Measurements from ENCODE around the gene PAPSS1.
"Not testable (repeated sequence)": the region's sequence is repeated elsewhere in the genome, so short reads cannot be mapped to it uniquely, and the experiment has no call there.

The PAPSS1 gene

GRCh38 chr4:107740381-107740780 is 20.3 kb upstream of the PAPSS1 start:
- Mint-ChIP-seq H3K4me3 (no peak overlapping the region), H3K4me1 (no peaks in the 10 kb centered on the region)
- CTCF ChIA-PET = no interaction called here

GRCh38 chr4:107737450-107737849 is 17.4 kb upstream of the PAPSS1 start:
- Mint-ChIP-seq H3K27me3 (no peaks in the 10 kb centered on the region), H3K9me3 (no peaks in the 10 kb centered on the region), H3K27ac (no peak overlapping the region), H3K4me3 (no peak overlapping the region), H3K36me3 (no peaks in the 10 kb centered on the region), H3K4me1 (no peaks in the 10 kb centered on the region)
- CTCF ChIA-PET = interaction anchor here (1.2 to 3.2 kb wide), 7 partner anchors 10 to 192 kb away, joined by 3 to 25 read pairs (median 7); no protein-coding TSS in a partner anchor
- no peak for DNase-seq

More at GRCh38 chr4:107740381-107740780, 20.3 kb upstream of the PAPSS1 start:
- Mint-ChIP-seq H3K27ac (no peak overlapping the region), H3K9me3 (peaks cover 3% of the 10 kb centered on the region), H3K36me3 (no peaks in the 10 kb centered on the region), H3K27me3 (no peaks in the 10 kb centered on the region)
- no peak for DNase-seq

GRCh38 chr4:107736924-107737448 is 17.0 kb upstream of the PAPSS1 start:
- Mint-ChIP-seq H3K27ac (no peak overlapping the region), H3K9me3 (no peaks in the 10 kb centered on the region)
- peak; percentile 51 for DNase-seq

GRCh38 chr4:107736037-107736436 is 16.0 kb upstream of the PAPSS1 start:
- no peak overlapping the region for H3K4me3 Mint-ChIP-seq
- H3K9me3 Mint-ChIP-seq = no peaks in the 10 kb centered on the region
- H3K27ac Mint-ChIP-seq = no peak overlapping the region
- H3K36me3 Mint-ChIP-seq = no peaks in the 10 kb centered on the region
- DNase-seq = no peak
- H3K27me3 Mint-ChIP-seq = no peaks in the 10 kb centered on the region
- CTCF ChIA-PET = interaction anchor here (1.0 to 3.2 kb wide), 8 partner anchors 11 to 552 kb away, joined by 4 to 25 read pairs (median 7); partner anchors contain the start of gene PAPSS1
- no peaks in the 10 kb centered on the region for H3K4me1 Mint-ChIP-seq

More at GRCh38 chr4:107736924-107737448, 17.0 kb upstream of the PAPSS1 start:
- no peaks in the 10 kb centered on the region for H3K36me3 Mint-ChIP-seq
- no peak overlapping the region for H3K4me3 Mint-ChIP-seq
- no peaks in the 10 kb centered on the region for H3K4me1 Mint-ChIP-seq
- H3K27me3 Mint-ChIP-seq = no peaks in the 10 kb centered on the region
- CTCF ChIA-PET = interaction anchor here (1.1 to 3.2 kb wide), 9 partner anchors 10 to 310 kb away, joined by 3 to 25 read pairs (median 7); partner anchors contain the start of gene PAPSS1

GRCh38 chr4:107734120-107734519 is 14.1 kb upstream of the PAPSS1 start:
- DNase-seq = no peak
- no peaks in the 10 kb centered on the region for H3K36me3 Mint-ChIP-seq
- H3K4me3 Mint-ChIP-seq = no peak overlapping the region
- no peak overlapping the region for H3K27ac Mint-ChIP-seq
- H3K4me1 Mint-ChIP-seq = no peaks in the 10 kb centered on the region
- H3K9me3 Mint-ChIP-seq = no peaks in the 10 kb centered on the region
- no peaks in the 10 kb centered on the region for H3K27me3 Mint-ChIP-seq
- CTCF ChIA-PET = no interaction called here

- Mint-ChIP-seq H3K9me3 (no peaks in the 10 kb centered on the region), H3K4me1 (no peaks in the 10 kb centered on the region), H3K27me3 (no peaks in the 10 kb centered on the region), H3K27ac (no peak overlapping the region), H3K36me3 (no peaks in the 10 kb centered on the region), H3K4me3 (no peak overlapping the region)
- CTCF ChIA-PET = no interaction called here
- DNase-seq = no peak
These were observed 13.4 kb upstream of the PAPSS1 start for GRCh38 chr4:107733431-107733925.

GRCh38 chr4:107729050-107729449 is 9.0 kb upstream of the PAPSS1 start:
- H3K36me3 Mint-ChIP-seq, CTCF ChIA-PET, H3K9me3 Mint-ChIP-seq, H3K27me3 Mint-ChIP-seq, H3K4me3 Mint-ChIP-seq, DNase-seq, H3K27ac Mint-ChIP-seq, H3K4me1 Mint-ChIP-seq: not testable (repeated sequence)

GRCh38 chr4:107726131-107726925 is 6.3 kb upstream of the PAPSS1 start:
- H3K36me3 Mint-ChIP-seq, CTCF ChIA-PET, DNase-seq, H3K9me3 Mint-ChIP-seq, H3K4me1 Mint-ChIP-seq, H3K27me3 Mint-ChIP-seq, H3K27ac Mint-ChIP-seq, H3K4me3 Mint-ChIP-seq: not testable (repeated sequence)

GRCh38 chr4:107725281-107725859 is 5.3 kb upstream of the PAPSS1 start:
- no peaks in the 10 kb centered on the region for H3K36me3 Mint-ChIP-seq
- H3K9me3 Mint-ChIP-seq = no peaks in the 10 kb centered on the region
- CTCF ChIA-PET = no interaction called here
- peaks cover 13% of the 10 kb centered on the region for H3K4me1 Mint-ChIP-seq
- no peak overlapping the region for H3K4me3 Mint-ChIP-seq
- no peaks in the 10 kb centered on the region for H3K27me3 Mint-ChIP-seq
- H3K27ac Mint-ChIP-seq = no peak overlapping the region
- no peak for DNase-seq

GRCh38 chr4:107723331-107723730 is 3.3 kb upstream of the PAPSS1 start:
- CTCF ChIA-PET, H3K27me3 Mint-ChIP-seq, H3K9me3 Mint-ChIP-seq, DNase-seq, H3K4me3 Mint-ChIP-seq, H3K27ac Mint-ChIP-seq, H3K36me3 Mint-ChIP-seq: not testable (repeated sequence)
- peaks cover 25% of the 10 kb centered on the region for H3K4me1 Mint-ChIP-seq

- peaks cover 7% of the 10 kb centered on the region for H3K36me3 Mint-ChIP-seq
- CTCF ChIA-PET = interaction anchor here (1.1 to 1.5 kb wide), 4 partner anchors 15 to 298 kb away, joined by 3 to 8 read pairs (median 3); no protein-coding TSS in a partner anchor
- H3K4me1 Mint-ChIP-seq = peaks cover 34% of the 10 kb centered on the region
- peak; percentile 55 for DNase-seq
- peak overlapping the region; percentile 90 for H3K4me3 Mint-ChIP-seq
- H3K27me3 Mint-ChIP-seq = no peaks in the 10 kb centered on the region
- peak overlapping the region; percentile 96 for H3K27ac Mint-ChIP-seq
- no peaks in the 10 kb centered on the region for H3K9me3 Mint-ChIP-seq
These were observed 1.5 kb upstream of the PAPSS1 start for GRCh38 chr4:107721436-107722100.

GRCh38 chr4:107719207-107719921 is 670 bp downstream of the PAPSS1 start:
- Mint-ChIP-seq H3K27ac (peak overlapping the region; percentile 74), H3K4me1 (peaks cover 34% of the 10 kb centered on the region), H3K4me3 (peak overlapping the region; percentile 90), H3K27me3 (no peaks in the 10 kb centered on the region), H3K9me3 (no peaks in the 10 kb centered on the region), H3K36me3 (peaks cover 7% of the 10 kb centered on the region)
- no peak for DNase-seq
- CTCF ChIA-PET = no interaction called here

GRCh38 chr4:107718351-107718965 is 1.6 kb downstream of the PAPSS1 start:
- CTCF ChIA-PET = no interaction called here
- no peaks in the 10 kb centered on the region for H3K27me3 Mint-ChIP-seq
- peaks cover 34% of the 10 kb centered on the region for H3K4me1 Mint-ChIP-seq
- peak overlapping the region; percentile 90 for H3K4me3 Mint-ChIP-seq
- no peaks in the 10 kb centered on the region for H3K9me3 Mint-ChIP-seq
- H3K27ac Mint-ChIP-seq = peak overlapping the region; percentile 15
- H3K36me3 Mint-ChIP-seq = peaks cover 7% of the 10 kb centered on the region
- no peak for DNase-seq
